Astrocyte (in vitro differentiated cells and primary cell): ENCODE measurements around the gene MAP3K3.

ENCODE experiments used
- CTCF ChIP-seq: IDR thresholded peaks from 2 replicates; pipeline ENCODE4 v1.5.1; 2011; ENCODE audit warnings: low read depth, mild to moderate bottlenecking, inconsistent platforms, low read length, moderate library complexity; ENCODE audit not compliant: insufficient read depth
- EZH2 ChIP-seq: IDR thresholded peaks from 2 replicates; pipeline ENCODE4 v1.6.1; 2012; ENCODE audit warnings: mild to moderate bottlenecking, low read length, inconsistent platforms; ENCODE audit not compliant: insufficient read depth

GRCh38 chr17:63701868-63702720, 79.9 kb downstream of the MAP3K3 start:
- no peak for TF ChIP-seq CTCF
- no peak for TF ChIP-seq EZH2
